ENCODE data around the gene BCL2L11. TPM values are rescaled to one million over a fixed set of nuclear protein-coding genes. Genes with fewer than 3 reads are reported as not detected.
A peak's percentile ranks its signal among the peaks of the same experiment; 100 is the strongest.

Gene BCL2L11
- total and polyA plus RNA-seq, 8 donors, result 16.7 to 35.7 (median 27.5) TPM

GRCh38 chr2:111175615-111176014 is 54.9 kb downstream of the BCL2L11 start:
- DNase-seq, result no peak
- no peak overlapping the region for H3K27ac ChIP-seq
- H3K27me3 ChIP-seq, result peaks cover 0 to 15% of the 10 kb centered on the region in 2 donors
- no peaks in the 10 kb centered on the region for H3K4me1 ChIP-seq
- no peaks in the 10 kb centered on the region for H3K36me3 ChIP-seq
- intact Hi-C loops (cut with DNase I), result no loop called here
- TF ChIP-seq CTCF (IDR thresholded peaks at IDR 0.05), result no peak
- ATAC-seq, result no peak
- H3K4me3 ChIP-seq, result no peak overlapping the region
- no peaks in the 10 kb centered on the region for H3K9me3 ChIP-seq

DNA sequence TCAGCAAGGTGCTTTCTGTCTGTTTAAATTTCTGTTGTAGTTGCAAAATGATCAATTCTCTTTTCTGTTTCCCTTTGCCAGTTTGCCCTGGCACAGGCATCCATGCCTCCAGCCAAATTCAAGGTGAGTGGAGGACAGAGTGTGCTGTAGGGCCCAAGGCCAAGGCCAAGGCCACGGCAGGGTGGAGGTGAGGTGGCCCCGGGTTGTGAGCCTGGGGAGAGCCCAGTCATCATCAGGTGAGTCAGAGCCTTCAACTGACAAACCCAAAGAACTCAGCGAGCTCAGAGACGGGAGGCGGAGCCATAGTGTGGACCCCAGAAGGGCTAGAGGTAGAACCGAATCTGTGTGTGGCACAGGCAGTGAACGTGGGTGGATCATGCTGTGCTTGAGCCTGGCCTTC is 55.7 kb downstream of the BCL2L11 start:
- Histone ChIP-seq H3K4me3 (no peak overlapping the region), H3K9me3 (no peaks in the 10 kb centered on the region), H3K27me3 (peaks cover 0 to 15% of the 10 kb centered on the region in 2 donors), H3K27ac (no peak overlapping the region), H3K36me3 (no peaks in the 10 kb centered on the region), H3K4me1 (no peaks in the 10 kb centered on the region)
- intact Hi-C loops (cut with DNase I), result no loop called here
- ATAC-seq (no peak), DNase-seq (no peak)
- no peak for TF ChIP-seq CTCF (IDR thresholded peaks at IDR 0.05)

GRCh38 chr2:111176867-111177266 is 56.2 kb downstream of the BCL2L11 start:
- no peak overlapping the region for H3K27ac ChIP-seq

DNA sequence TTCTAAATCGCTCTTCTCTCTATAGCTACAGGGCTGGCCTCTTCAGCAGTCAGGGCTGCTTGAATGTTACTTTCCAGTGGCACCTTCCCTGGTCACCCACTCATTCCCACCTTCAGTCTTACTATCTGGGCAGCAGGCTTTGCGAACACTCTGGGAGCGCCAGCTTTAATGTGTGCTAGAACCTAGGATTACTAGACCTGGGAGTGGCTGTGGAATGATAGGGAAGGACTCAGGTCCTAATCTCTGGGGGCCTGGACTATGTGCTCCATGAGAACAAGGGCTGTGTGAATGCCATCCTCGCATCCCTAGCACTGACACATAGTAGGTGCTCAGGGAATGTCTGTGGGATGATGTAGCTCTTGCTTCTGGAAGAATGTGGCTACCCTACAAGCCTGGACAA is 57.6 kb downstream of the BCL2L11 start:
- H3K4me1 ChIP-seq, result no peaks in the 10 kb centered on the region
- no peak for TF ChIP-seq CTCF (IDR thresholded peaks at IDR 0.05)
- no peak overlapping the region for H3K27ac ChIP-seq
- no peak for DNase-seq
- H3K27me3 ChIP-seq, result peaks cover 0 to 15% of the 10 kb centered on the region in 2 donors
- H3K36me3 ChIP-seq, result no peaks in the 10 kb centered on the region
- ATAC-seq, result no peak
- no peak overlapping the region for H3K4me3 ChIP-seq
- no peaks in the 10 kb centered on the region for H3K9me3 ChIP-seq
- intact Hi-C loops (cut with DNase I), result no loop called here

More at GRCh38 chr2:111176867-111177266, 56.2 kb downstream of the BCL2L11 start:
- peaks cover 0 to 15% of the 10 kb centered on the region in 2 donors for H3K27me3 ChIP-seq
- no peak overlapping the region for H3K4me3 ChIP-seq
- H3K9me3 ChIP-seq, result no peaks in the 10 kb centered on the region
- H3K4me1 ChIP-seq, result no peaks in the 10 kb centered on the region
- DNase-seq (no peak), ATAC-seq (peak; percentile 49)
- intact Hi-C loops (cut with DNase I), result no loop called here
- H3K36me3 ChIP-seq, result no peaks in the 10 kb centered on the region
- TF ChIP-seq CTCF (IDR thresholded peaks at IDR 0.05), result no peak

DNA sequence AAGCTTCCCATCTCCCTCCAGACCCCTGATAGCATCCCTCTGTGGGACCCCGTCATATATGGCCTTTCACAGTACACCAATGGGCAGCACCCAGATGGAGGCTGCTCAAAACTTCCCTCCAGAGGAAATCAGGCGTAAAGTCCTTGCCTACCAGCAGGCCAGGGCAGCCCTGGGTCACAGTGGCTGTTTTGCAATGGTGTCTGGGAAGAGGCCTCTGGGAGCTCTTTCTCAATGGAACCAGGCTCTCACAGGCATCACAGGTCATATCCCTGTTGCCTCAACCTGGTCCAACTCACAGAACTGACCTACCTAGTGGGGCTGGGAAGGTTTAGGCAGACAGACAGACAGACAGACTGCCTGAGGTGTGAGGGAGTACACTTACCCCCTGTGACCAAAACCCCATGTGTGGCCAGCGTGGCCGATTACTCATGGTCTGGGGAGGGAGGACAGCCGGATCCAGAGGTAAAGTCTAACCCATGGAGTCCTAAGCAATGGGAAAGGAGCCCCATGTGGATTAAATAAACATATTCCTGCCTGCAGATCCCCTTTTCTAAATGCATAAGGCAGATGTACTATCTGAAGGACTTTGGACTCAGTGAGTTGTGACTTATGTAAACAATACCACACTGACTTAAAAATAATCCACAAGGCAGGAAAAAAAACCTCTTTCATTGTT is 58.2 kb downstream of the BCL2L11 start:
- ATAC-seq (no peak), DNase-seq (no peak)
- TF ChIP-seq CTCF (IDR thresholded peaks at IDR 0.05), result no peak
- no peak overlapping the region for H3K27ac ChIP-seq
- no peaks in the 10 kb centered on the region for H3K4me1 ChIP-seq
- H3K36me3 ChIP-seq, result no peaks in the 10 kb centered on the region
- H3K9me3 ChIP-seq, result no peaks in the 10 kb centered on the region
- peaks cover 0 to 13% of the 10 kb centered on the region in 2 donors for H3K27me3 ChIP-seq
- H3K4me3 ChIP-seq, result no peak overlapping the region
- intact Hi-C loops (cut with DNase I), result no loop called here

All from left lung (tissue), 10 donors.